AG10803 (cell line): ENCODE data around the gene NPR1.
"Not testable (repeated sequence)": the region's sequence is repeated elsewhere in the genome, so short reads cannot be mapped to it uniquely, and the experiment has no call there.

Source experiments
- DNase-seq: peaks from one replicate; pipeline ENCODE4 v3.0.0; 2010; ENCODE audit warnings: low read depth
- H3K4me3 ChIP-seq: 2 replicates; pipeline ENCODE4 v1.5.1; 2011; ENCODE audit warnings: mild to moderate bottlenecking, low read length, control low read depth
- CTCF ChIP-seq: conservative IDR thresholded peaks from 2 replicates; pipeline ENCODE4 v1.5.1; 2011; ENCODE audit warnings: mild to moderate bottlenecking, low read length, control low read depth, inconsistent platforms

The NPR1 gene

DNA sequence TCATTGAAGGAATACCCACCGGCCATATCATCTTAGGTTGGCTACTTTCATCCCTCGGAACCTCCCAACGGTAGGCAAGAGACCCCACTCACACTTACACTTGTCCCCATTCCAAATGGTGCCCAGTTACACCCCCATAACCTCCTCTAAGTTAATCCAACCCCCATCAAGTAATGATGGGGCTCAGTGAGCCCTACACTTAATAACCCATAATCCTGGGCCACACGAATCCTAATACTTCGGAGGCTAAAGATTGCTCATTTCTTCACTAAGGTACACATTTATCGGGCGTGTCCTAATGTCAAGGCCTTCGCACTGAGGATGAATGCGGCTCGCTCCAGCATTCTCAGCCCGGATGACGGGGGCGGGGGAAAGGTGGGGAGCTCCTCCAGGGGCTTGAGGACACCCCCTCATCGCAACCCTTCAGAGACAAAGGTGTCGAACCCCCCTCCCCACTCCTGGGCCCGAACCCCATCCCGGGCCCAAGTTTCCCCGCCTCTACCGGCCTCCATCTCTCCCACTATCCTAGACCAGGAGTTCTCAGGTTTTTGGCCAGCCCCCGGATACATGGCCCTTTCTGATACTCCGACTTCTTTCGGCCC lies 8.1 kb upstream of the NPR1 start:
- no peak for DNase-seq
- peak overlapping the region; percentile 89 for H3K4me3 ChIP-seq
- TF ChIP-seq CTCF: no peak

DNA sequence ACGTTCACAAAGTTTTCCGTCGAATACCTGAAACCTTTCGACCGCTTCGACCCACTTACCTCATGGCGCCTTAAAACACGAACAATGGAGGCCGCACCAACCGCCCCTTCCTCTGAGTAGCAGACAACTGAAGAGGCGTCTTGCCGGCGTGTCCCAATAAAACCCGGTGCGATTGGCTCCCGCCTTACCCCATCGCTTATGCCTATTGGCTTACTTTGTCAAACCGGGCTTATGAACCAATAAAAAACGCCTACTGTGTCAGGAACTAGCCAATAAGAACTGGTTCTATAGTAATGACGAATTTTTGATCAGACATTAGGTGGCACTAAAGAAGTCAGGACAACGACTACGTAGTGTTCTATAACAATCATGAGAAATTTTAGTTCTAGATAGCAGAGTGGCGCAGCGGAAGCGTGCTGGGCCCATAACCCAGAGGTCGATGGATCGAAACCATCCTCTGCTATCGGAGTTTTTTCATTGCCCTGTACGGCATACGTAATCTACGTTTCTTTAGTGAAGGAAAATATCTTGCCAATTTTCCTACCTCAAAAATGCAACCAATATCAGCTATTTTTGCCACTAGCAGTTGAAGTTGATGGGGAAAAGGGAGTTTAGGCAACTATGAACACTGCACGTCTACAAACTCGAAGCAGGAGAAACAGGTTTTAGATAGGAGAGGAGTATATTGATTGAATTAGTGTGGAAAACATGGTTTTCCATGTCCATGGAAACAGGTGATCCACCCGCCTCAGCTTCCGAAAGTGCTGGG lies 7.4 kb upstream of the NPR1 start, which contains the start of gene ILF2:
ILF2 (minus strand) TSS at position 135 of the 769 bp plus-strand sequence; CDS start at position 64, 71 bp downstream.
- peak within 1 kb of the TSS; percentile 89 for H3K4me3 ChIP-seq
- DNase-seq: peak; percentile 100
- peak; percentile 37 for TF ChIP-seq CTCF

- not testable (repeated sequence) for DNase-seq
These were observed 6.7 kb upstream of the NPR1 start for GRCh38 chr1:153671628-153672353.

GRCh38 chr1:153673511-153673910 lies 5.0 kb upstream of the NPR1 start:
- no peak overlapping the region for H3K4me3 ChIP-seq
- no peak for DNase-seq
- no peak for TF ChIP-seq CTCF

More at GRCh38 chr1:153671628-153672353, 6.7 kb upstream of the NPR1 start:
- peak overlapping the region; percentile 56 for H3K4me3 ChIP-seq

DNA sequence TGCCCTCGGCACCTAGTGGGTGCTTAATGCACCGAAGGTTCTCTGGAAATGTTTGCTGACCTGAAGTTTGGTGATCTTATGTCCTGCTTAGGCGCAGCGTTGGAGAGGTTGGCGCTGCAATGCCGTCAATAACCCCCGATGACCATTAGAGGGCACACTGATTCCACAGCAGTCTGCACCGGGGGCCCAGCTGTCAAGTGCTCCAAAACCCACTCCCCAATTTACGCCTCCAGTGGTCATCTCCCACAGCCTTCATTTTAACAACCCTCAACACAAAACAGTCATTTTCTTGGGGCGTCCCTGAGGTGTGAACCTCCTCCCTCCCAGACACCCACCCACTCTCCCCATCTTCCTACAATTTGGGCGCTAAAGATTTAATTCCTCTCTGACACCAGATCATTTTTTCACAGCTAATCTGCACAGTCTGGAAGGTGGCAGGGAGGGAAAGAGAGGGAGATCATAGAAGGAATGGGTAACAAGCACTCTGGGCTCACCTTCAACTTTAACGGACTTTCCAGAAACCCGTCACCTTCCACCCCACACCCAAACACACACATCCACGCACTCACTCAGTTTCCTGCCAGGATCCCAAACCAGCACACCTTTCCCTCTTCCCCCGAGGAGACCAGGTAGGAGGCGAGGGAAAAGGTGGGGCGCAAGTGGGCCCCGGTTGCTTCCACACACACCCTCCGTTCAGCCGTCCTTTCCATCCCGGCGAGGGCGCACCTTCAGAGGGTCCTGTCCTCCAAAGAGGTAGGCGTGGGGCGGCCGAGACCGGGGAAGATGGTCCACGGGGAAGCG lies 570 bp upstream of the NPR1 start:
- H3K4me3 ChIP-seq: peak overlapping the region; percentile 35
- peak; percentile 96 for TF ChIP-seq CTCF
- peak; percentile 37 for DNase-seq

GRCh38 chr1:153679337-153680119 lies 1.0 kb downstream of the NPR1 start:
- TF ChIP-seq CTCF: no peak; the same call in 1 of the 2 replicates
- no peak overlapping the region; the same call in 1 of the 2 replicates for H3K4me3 ChIP-seq
- DNase-seq: no peak

DNA sequence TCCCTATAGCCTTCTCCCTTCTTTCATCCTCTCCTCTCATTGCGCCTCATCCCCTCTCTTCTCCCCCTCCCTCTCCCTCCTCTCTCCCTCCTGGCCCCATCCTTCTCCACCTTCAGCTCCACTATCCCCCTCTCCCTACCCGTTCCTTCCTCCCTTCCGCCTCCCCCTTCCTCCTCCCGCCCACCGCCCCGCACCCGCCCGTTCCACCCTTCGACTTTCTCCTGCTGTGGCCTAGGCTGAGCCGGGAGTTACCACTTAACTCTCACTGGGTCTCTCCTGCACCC lies 1.6 kb downstream of the NPR1 start:
- H3K4me3 ChIP-seq: no peak overlapping the region
- DNase-seq: no peak
- no peak for TF ChIP-seq CTCF
